ENCODE measurements around the gene ENDOD1.

ENDOD1 gene

DNA sequence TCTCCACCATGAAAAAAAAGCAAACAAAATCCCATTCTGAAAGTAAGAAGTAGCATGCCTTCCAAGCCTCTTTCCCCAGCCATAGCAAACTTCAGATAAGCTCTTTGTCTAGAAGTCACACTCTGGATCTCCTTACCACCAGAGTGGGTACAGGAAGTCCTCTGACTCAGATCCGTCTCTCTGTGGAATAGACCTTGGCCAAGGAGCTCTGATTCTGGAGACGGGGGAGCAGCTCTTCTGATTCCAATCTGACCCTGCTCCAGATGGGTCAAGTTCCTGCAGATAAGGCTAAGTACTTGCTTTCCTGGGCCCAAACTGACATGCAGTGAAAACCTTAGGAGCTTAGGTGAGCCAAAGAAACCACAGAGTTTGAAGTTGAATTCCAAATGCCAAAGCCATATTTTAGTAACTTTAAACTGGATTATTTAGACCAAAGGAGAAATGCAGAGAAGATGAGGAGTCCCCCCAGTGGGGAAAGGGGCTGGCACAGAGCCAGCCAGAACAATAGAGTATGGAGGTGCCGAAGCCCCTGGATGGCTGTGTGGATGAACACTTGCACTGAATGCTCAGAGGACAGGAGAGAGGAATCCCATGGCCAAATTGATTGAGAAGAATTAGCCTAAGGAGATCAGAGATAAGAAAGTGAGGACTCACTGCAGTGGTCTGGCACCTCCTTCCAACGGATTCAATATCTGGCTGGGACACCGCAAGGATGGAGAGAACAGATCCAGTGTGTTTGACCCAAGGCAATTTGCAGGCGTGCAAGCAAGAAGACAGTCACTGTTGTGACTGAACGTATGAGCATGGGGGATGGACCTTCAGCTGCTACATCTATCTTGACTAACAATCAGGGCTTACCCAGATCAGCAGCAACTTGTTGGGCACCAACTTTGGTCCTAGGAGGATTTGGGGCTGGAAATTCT lies 54.9 kb downstream of the ENDOD1 start:
- DNase-seq (ENCODE audit: low spot score), result no peak

DNA sequence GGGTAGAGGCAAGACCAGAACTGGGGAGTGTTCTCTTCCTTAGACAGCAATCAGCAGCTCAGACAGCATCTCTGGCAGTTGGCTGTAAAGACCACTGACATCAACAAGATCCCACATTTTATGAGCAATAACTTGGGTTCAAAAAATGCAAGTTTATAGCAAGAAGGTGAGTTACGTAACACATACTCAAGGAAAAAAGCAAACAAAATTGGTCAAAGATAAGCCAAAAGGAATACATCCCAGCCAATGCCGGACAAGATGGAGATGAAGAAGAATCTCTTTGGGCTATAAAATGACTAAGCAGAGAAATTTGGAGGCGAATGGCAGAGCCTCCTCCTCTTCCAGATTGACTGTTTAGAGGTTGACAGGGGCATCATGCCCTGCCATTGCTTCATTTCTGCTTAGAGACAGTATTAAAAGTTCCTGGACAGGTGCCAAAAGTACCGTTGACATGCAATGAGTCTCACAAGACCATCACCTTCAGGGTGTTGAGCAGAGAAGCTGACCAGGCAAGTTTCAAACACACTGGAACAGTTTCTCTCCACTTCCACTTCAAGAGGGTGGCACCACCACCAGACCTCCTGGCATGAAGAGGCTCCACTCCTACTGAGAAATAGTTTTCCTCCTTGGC lies 55.9 kb downstream of the ENDOD1 start:
- DNase-seq (ENCODE audit: low spot score), result no peak

DNA sequence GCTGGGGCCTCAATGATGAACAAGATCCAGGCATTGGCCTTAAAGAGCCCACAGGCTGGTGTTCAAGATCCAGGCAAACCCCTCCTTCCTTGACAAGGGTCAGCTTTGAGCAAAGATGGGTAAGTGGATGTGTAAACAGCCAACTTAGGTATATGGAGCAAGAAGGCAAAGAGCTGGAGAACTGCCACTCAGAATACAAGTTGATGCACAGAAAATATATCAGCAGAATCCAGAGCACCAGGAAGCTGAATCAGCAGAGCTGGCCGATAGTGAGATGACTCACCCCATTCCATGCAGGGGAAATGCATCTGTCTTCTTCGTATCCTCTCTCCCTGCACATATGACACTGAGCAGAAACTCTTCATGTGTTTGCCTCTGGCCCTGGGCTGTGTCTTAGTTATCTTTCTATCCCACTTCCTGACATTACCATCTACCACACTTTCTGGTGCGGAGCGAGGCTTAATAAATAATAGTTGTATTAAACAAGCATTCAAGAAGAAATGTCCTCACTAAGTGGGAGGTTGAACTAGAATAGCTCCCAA lies 57.8 kb downstream of the ENDOD1 start:
- DNase-seq (ENCODE audit: low spot score), result no peak

DNA sequence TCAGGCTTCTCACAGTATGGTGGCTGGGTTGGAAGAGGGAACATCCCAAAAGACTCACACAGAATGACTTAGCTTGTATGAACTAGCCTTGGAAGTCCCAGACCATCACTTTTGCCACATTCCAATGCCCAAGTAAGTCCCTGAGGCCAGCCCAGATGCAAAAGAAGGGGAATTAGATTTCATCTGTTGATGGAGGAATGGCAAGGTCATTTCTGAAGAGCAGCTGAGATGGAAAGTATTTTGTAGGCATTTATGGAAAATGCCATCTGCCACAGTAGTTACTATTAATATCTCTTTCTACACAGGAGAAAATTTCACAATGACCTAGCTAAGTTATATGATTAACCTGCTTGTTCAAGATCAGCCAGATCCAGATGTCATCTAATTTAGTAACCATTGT lies 58.8 kb downstream of the ENDOD1 start:
- no peak for DNase-seq (ENCODE audit: low spot score)

DNA sequence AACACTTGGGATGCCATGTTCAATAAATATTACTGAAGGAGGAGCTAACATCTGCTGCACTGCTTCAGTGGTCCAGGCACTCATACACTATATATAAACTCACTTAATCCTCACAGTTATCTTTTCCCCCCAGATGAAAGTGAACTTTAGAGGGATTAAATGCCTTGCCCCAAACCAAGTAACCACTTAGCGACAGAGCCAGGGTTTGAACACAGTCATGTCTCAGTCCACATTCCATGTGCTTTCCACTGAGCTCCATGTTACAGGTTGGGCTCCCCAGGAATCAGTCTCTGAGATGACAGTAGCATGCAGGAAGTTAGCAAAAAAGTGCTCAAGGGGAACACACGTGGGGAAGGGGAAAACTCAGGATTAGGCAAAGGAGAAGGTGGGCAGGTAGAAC lies 59.3 kb downstream of the ENDOD1 start:
- no peak for DNase-seq (ENCODE audit: low spot score)

DNA sequence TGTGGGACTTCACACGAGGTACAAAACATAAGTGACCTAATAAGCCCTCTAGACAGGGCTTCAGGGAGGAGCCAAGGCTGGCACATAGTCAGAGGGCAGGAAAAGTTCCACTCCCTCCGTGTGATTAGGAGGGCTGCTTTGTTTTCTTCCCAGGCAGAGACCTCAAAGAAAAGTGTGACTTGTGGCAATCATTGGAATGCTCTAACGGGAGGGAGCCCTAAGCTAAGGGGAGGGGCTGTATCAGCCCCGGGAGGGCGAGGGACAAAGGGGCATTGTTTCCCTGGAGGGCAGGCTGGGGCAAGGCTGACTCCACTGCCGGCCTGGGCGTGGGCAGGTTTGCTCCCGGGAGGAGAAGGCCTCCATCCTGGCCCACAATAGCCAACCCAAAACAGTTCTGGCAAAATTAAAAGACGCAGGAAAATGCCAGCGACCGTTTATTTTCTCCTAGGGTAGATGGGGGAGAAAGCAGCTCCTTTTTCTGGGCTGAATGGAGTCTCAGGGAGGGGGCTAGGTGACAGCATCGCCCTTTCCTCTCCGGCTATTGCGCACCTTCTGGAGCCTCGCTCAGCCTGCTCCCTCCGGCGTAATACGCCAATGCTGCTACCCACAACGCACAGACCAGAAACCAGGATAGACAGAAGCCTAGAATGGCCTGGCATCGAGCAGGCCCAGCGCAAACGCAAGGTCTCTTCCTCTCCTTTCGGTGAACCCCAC lies 60.2 kb downstream of the ENDOD1 start:
- no peak for DNase-seq (ENCODE audit: low spot score)

- DNase-seq (ENCODE audit: low spot score), result peak; percentile 66
Measured at GRCh38 chr11:95150956-95151684, 61.5 kb downstream of the ENDOD1 start.

DNA sequence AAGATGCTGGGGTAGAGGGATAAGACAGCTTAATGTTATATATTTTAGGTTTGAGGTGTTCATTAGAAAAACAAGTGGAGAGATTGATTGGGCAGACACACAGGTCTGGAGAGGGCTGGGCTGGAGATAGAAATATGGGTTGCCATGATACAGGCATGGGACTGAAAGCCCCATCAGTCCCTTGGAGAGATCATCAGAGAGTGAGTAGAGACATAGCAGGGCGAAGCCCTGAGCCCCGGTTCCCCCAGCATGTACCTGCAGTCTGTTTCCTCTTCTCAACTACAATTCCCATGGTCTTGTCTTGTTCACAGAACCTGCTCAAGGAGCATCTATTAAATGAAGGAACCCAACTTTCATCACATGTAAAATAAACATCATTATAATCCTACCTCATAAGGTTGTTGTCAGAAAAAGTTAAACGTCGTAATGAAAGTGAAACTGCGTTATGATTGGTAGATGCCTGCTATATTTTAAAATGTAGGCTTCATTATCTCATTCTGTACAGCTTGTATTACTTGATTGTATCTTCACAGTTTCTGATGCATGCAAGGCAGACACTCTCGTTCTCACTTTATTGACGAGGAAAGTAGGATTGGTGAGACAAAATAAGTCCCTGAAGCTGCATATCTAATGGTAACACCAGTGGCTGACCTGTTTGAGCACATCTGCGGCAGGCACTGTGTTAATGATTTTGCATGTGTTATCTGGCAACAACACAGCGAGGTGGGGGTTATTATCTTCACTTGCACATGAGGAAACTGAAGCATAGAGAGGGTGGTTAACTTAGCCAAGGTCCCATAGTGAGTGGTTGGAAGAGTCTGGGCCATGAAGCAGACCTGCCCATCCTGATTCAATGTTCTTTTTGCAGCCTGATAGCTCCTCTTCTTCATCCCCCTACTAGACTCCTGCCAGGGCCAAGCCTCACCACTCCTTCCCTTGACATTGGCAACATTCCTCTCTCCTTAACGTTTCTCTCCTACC lies 63.5 kb downstream of the ENDOD1 start:
- DNase-seq (ENCODE audit: low spot score), result no peak

- DNase-seq (ENCODE audit: low spot score), result no peak
Measured at GRCh38 chr11:95153857-95154246, 64.2 kb downstream of the ENDOD1 start.

DNA sequence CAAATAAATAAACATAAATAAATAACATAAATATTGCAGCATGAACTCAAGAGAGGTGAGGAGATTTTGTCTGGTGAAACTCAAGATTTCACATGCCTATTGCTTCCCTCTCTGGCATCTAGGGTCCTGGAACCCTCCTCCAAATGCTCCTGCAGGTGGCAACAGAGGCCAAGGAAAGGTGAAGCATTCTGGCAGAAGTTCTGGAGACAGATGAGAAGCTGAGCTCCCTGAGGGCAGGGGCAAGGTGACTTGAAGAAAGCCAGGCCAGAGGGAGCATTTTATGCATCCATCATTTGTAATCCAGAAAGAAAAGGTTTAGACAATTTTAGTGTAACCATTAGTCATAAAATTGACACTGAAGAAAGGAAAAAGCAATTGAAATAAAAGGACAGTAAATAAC lies 64.9 kb downstream of the ENDOD1 start:
- no peak for DNase-seq (ENCODE audit: low spot score)

DNA sequence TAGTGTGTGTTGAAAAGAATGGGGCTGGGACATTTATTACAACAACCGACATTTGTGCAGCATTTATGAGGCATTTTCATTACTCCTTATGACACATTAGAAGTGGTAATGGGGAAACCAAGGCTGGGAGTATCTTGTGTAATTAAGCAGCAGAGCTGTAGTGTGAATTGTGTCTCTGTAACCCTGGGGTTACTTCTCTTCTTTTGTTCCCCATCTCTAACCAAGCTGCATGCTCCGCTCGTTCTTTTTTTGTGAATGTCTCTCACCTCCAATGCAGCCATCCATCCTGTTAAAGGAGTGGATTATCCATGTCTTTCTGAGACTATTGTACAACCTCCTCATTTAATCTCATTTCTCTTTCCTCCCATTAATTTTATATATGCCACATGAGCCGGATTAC lies 65.7 kb downstream of the ENDOD1 start:
- DNase-seq (ENCODE audit: low spot score), result no peak

DNA sequence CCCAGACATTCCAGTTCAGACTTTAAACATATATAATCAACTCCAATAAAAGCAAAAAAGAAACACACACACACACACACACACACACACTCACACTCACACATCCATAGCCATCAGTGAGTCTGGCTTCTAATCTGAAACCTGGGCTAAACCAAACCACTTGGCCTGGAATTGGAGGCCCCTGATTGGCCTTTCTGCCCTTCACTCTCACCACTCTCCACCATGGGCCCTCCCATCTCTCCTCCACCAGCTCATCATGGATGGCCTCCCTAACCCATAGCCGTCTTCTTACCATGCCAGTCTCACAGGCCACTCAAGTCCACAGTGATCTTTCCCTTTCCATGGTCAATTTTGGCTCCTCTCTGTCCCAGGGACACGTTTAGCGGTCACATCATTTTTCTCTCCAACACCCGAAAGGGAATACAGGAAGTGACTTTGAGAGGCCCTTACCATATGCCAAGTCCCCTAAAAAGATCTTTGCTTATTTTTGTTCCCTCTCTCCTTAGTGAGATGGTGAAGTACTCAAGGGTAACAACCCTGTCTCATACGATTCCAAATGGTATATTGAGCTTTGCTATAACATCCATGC lies 66.6 kb downstream of the ENDOD1 start:
- no peak for DNase-seq (ENCODE audit: low spot score)

GRCh38 chr11:95156916-95157541 lies 67.4 kb downstream of the ENDOD1 start:
- no peak for DNase-seq (ENCODE audit: low spot score)

- no peak for DNase-seq (ENCODE audit: low spot score)
Measured at GRCh38 chr11:95157824-95158223, 68.2 kb downstream of the ENDOD1 start.

DNA sequence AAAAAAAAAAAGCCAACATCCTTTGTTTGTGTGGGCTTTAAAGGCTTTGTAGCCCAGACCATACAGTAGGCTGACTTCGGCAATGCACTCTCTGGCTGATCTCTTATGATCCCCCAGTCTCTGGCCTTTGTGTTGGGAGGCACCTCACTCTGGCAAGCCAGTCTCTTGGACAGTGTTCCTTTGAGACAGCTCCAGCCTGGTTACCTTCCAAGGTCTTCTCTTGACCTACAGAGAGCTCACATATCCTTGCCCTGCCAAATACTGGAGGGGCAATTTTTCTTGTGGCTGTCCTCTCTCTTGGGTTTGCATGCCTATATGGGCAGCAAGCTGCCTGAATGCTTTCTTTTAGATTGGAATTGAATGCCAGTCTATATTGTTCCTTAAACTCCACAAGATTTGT lies 71.6 kb downstream of the ENDOD1 start:
- DNase-seq (ENCODE audit: low spot score), result no peak

GRCh38 chr11:95163106-95163505 lies 73.5 kb downstream of the ENDOD1 start:
- no peak for DNase-seq (ENCODE audit: low spot score)

GRCh38 chr11:95165638-95166037 lies 76.0 kb downstream of the ENDOD1 start:
- DNase-seq (ENCODE audit: low spot score), result no peak

GRCh38 chr11:95166781-95167180 lies 77.1 kb downstream of the ENDOD1 start:
- DNase-seq (ENCODE audit: low spot score), result no peak

GRCh38 chr11:95170294-95170693 lies 80.6 kb downstream of the ENDOD1 start:
- DNase-seq (ENCODE audit: low spot score), result no peak

- no peak for DNase-seq (ENCODE audit: low spot score)
Measured at GRCh38 chr11:95175818-95176380, 86.3 kb downstream of the ENDOD1 start.

Data from HuH-7.5 (cell line).